GM12878 (cell line): Measurements from ENCODE around the gene STK32B.
A peak's percentile ranks its signal among the peaks of the same experiment; 100 is the strongest.

Source experiments
- CEBPB ChIP-seq, 2 experiments: fragments of 150-350 bp in 1 of 2; IDR thresholded peaks; 2 replicates each; pipeline ENCODE4 v1.6.1; 2012 to 2014; ENCODE audit warnings: low read depth in 2 of 2, low read length in 2 of 2, borderline replicate concordance in 1 of 2, inconsistent platforms in 1 of 2
- POLR2A ChIP-seq: IDR thresholded peaks from 2 replicates; pipeline ENCODE4 v1.6.1; 2011; ENCODE audit warnings: low read depth, mild to moderate bottlenecking, low read length
- POLR2AphosphoS5 ChIP-seq: IDR thresholded peaks from 2 replicates; pipeline ENCODE4 v1.6.1; 2011; ENCODE audit warnings: mild to moderate bottlenecking, low read length, inconsistent platforms
- RAD21 ChIP-seq: IDR thresholded peaks from 2 replicates; pipeline ENCODE4 v1.6.1; 2011; ENCODE audit warnings: mild to moderate bottlenecking, low read depth, low read length, moderate library complexity; ENCODE audit not compliant: insufficient read depth
- RBBP5 ChIP-seq: fragments of 200-600 bp; sonication (generic); conservative IDR thresholded peaks from 2 replicates; pipeline ENCODE4 v1.6.1; 2016
- SIN3A ChIP-seq: IDR thresholded peaks from 2 replicates; pipeline ENCODE4 v1.6.1; 2012; ENCODE audit warnings: low read depth, low read length, improper control_type of control experiment
- SRF ChIP-seq, 2 experiments: IDR thresholded peaks; 2 replicates each; pipeline ENCODE4 v1.6.1; 2011; ENCODE audit warnings: low read depth in 2 of 2, low read length in 2 of 2, mild to moderate bottlenecking in 1 of 2, moderate library complexity in 1 of 2
- TAF1 ChIP-seq: IDR thresholded peaks from 2 replicates; pipeline ENCODE4 v1.6.1; 2011; ENCODE audit warnings: mild to moderate bottlenecking, low read depth, low read length, borderline replicate concordance
- TF ChIP-seq, protein P1 (sequence below), 3 experiments: IDR thresholded peaks in 2 of 3; conservative IDR thresholded peaks in 1 of 3; 2 replicates each; pipeline ENCODE4 v1.5.1; 2011; ENCODE audit warnings: low read depth in 3 of 3, low read length in 3 of 3, mild to moderate bottlenecking in 3 of 3, control low read depth in 2 of 3, moderate library complexity in 2 of 3, inconsistent platforms in 1 of 3, mixed read lengths in 1 of 3; ENCODE audit not compliant: control insufficient read depth in 2 of 3, insufficient read depth in 1 of 3; ENCODE audit errors: extremely low read depth in 1 of 3
- TF ChIP-seq, protein P2 (sequence below): IDR thresholded peaks from 2 replicates; pipeline ENCODE4 v1.6.1; 2012; ENCODE audit warnings: low read length, inconsistent platforms
- TF ChIP-seq, protein P3 (sequence below): IDR thresholded peaks from 2 replicates; pipeline ENCODE4 v1.6.1; 2011; ENCODE audit warnings: mild to moderate bottlenecking, low read depth, low read length, moderate library complexity; ENCODE audit not compliant: insufficient replicate concordance

DNA sequence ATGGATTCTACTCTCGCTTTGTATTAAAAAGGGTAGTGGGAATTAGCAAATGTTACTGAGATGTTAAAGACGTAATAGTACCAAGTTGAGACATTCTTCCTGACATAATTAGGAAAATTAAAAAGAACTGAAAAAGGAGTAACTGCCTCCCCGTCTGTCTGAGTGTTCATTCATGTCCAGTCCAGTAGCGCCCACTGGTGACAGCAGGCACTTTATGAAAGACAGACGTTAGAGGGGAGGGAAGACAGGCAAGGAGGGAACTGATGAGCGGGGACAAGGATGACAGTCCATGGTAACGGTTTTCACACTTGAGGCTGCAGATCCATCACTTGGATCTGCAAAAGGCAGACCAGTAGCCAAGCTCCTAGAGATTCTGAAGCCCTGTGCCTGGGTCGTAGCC lies 326.7 kb downstream of the STK32B start:
- TF ChIP-seq POLR2A (no peak), TAF1 (no peak), RBBP5 (no peak), SRF (IDR thresholded peaks at IDR 0.05; ENCODE audit: low read depth in 2 of 2, low read length in 2 of 2) (no peak), SIN3A (no peak), RAD21 (peak; percentile 51), CEBPB (IDR thresholded peaks at IDR 0.05; ENCODE audit: borderline replicate concordance in 1 of 2, low read depth in 2 of 2, low read length in 2 of 2) (no peak), POLR2AphosphoS5 (no peak)
- TF ChIP-seq, protein P1, sequence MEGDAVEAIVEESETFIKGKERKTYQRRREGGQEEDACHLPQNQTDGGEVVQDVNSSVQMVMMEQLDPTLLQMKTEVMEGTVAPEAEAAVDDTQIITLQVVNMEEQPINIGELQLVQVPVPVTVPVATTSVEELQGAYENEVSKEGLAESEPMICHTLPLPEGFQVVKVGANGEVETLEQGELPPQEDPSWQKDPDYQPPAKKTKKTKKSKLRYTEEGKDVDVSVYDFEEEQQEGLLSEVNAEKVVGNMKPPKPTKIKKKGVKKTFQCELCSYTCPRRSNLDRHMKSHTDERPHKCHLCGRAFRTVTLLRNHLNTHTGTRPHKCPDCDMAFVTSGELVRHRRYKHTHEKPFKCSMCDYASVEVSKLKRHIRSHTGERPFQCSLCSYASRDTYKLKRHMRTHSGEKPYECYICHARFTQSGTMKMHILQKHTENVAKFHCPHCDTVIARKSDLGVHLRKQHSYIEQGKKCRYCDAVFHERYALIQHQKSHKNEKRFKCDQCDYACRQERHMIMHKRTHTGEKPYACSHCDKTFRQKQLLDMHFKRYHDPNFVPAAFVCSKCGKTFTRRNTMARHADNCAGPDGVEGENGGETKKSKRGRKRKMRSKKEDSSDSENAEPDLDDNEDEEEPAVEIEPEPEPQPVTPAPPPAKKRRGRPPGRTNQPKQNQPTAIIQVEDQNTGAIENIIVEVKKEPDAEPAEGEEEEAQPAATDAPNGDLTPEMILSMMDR (IDR thresholded peaks at IDR 0.05 in 2 of 3, conservative IDR thresholded peaks at IDR 0.05 in 1 of 3; ENCODE audit: control insufficient read depth in 2 of 3, extremely low read depth in 1 of 3, insufficient read depth in 1 of 3, low read depth in 3 of 3, low read length in 3 of 3), result peak in 1 of 3 experiments; percentile 20; a peak in 2 of 6 replicates
- TF ChIP-seq, protein P2, sequence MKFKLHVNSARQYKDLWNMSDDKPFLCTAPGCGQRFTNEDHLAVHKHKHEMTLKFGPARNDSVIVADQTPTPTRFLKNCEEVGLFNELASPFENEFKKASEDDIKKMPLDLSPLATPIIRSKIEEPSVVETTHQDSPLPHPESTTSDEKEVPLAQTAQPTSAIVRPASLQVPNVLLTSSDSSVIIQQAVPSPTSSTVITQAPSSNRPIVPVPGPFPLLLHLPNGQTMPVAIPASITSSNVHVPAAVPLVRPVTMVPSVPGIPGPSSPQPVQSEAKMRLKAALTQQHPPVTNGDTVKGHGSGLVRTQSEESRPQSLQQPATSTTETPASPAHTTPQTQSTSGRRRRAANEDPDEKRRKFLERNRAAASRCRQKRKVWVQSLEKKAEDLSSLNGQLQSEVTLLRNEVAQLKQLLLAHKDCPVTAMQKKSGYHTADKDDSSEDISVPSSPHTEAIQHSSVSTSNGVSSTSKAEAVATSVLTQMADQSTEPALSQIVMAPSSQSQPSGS, result no peak
- TF ChIP-seq, protein P3, sequence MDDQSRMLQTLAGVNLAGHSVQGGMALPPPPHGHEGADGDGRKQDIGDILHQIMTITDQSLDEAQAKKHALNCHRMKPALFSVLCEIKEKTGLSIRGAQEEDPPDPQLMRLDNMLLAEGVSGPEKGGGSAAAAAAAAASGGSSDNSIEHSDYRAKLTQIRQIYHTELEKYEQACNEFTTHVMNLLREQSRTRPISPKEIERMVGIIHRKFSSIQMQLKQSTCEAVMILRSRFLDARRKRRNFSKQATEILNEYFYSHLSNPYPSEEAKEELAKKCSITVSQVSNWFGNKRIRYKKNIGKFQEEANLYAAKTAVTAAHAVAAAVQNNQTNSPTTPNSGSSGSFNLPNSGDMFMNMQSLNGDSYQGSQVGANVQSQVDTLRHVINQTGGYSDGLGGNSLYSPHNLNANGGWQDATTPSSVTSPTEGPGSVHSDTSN, result no peak
